Effector CD8-positive, alpha-beta T cell (primary cell): ENCODE results near the gene LAMB1.
"Not testable (repeated sequence)": the region's sequence is repeated elsewhere in the genome, so short reads cannot be mapped to it uniquely, and the experiment has no call there.

ENCODE experiments used
- DNase-seq: peaks from one replicate; lab custom pipeline; 2025; lab: John Stamatoyannopoulos, UW

The LAMB1 gene

GRCh38 chr7:107917763-107918651 is 85.0 kb downstream of the LAMB1 start:
- DNase-seq: no peak

GRCh38 chr7:107915541-107915940 is 87.4 kb downstream of the LAMB1 start:
- DNase-seq: no peak

- DNase-seq: no peak
Observed at GRCh38 chr7:107914831-107915230, 88.1 kb downstream of the LAMB1 start.

GRCh38 chr7:107913851-107914250 is 89.1 kb downstream of the LAMB1 start:
- no peak for DNase-seq

GRCh38 chr7:107911981-107912380 is 91.0 kb downstream of the LAMB1 start:
- no peak for DNase-seq

GRCh38 chr7:107909445-107909844 is 93.5 kb downstream of the LAMB1 start:
- DNase-seq: no peak

GRCh38 chr7:107907790-107908189 is 95.2 kb downstream of the LAMB1 start:
- DNase-seq: no peak

GRCh38 chr7:107902381-107902780 is 100.6 kb downstream of the LAMB1 start:
- no peak for DNase-seq

GRCh38 chr7:107900496-107901015 is 102.4 kb downstream of the LAMB1 start:
- no peak for DNase-seq

GRCh38 chr7:107898997-107899594 is 103.9 kb downstream of the LAMB1 start:
- no peak for DNase-seq

GRCh38 chr7:107892367-107892741 is 110.6 kb downstream of the LAMB1 start:
- DNase-seq: not testable (repeated sequence)

- DNase-seq: no peak
Observed at GRCh38 chr7:107891636-107892366, 111.2 kb downstream of the LAMB1 start.

- DNase-seq: peak; percentile 91
Observed at GRCh38 chr7:107890962-107891635, 111.9 kb downstream of the LAMB1 start, which contains the start of gene DLD. Gene DLD (plus strand): TSS chr7:107891183. CDS start chr7:107891251, 68 bp downstream.

- DNase-seq: no peak
Observed at GRCh38 chr7:107890493-107890961, 112.4 kb downstream of the LAMB1 start.

- no peak for DNase-seq
Observed at GRCh38 chr7:107889992-107890391, 113.0 kb downstream of the LAMB1 start.

GRCh38 chr7:107887827-107888226 is 115.1 kb downstream of the LAMB1 start:
- not testable (repeated sequence) for DNase-seq

- no peak for DNase-seq
Observed at GRCh38 chr7:107884066-107884818, 118.7 kb downstream of the LAMB1 start.

- DNase-seq: no peak
Observed at GRCh38 chr7:107882766-107883165, 120.2 kb downstream of the LAMB1 start.

- no peak for DNase-seq
Observed at GRCh38 chr7:107879400-107880035, 123.4 kb downstream of the LAMB1 start.

GRCh38 chr7:107878636-107879035 is 124.3 kb downstream of the LAMB1 start:
- no peak for DNase-seq
